Measurements from ENCODE around the gene ADCY7. TPM values are rescaled to one million over a fixed set of nuclear protein-coding genes. Genes with fewer than 3 reads are reported as not detected.

Gene ADCY7
- total and polyA plus RNA-seq, 2 of the 4 experiments (the other 2 are of a cell fraction), result 15.2 to 17.1 TPM

- Histone ChIP-seq H2AK5ac (ENCODE audit: low read depth, low read length) (no peak overlapping the region), H3K4me2 (ENCODE audit: low read depth, low read length) (peak overlapping the region; percentile 79), H2BK15ac (ENCODE audit: low read depth, low read length) (no peak overlapping the region), H2BK5ac (ENCODE audit: low read depth, low read length, poor library complexity, severe bottlenecking) (no peak overlapping the region), H3K9me1 (ENCODE audit: insufficient read depth, low read length) (no peaks in the 10 kb centered on the region), H3K9ac (ENCODE audit: low read depth, low read length) (peak overlapping the region; percentile 45), H4K5ac (ENCODE audit: low read depth, low read length) (no peak overlapping the region), H2AFZ (replicated peaks; ENCODE audit: low read length, poor library complexity) (peak overlapping the region; percentile 84), H4K91ac (ENCODE audit: insufficient read depth, low read depth, low read length) (no peak overlapping the region), H4K8ac (ENCODE audit: low read depth in 2 of 2, low read length in 2 of 2) (no peak overlapping the region), H3K18ac (ENCODE audit: low read depth, low read length) (no peak overlapping the region), H3K4ac (ENCODE audit: low read depth, low read length) (no peak overlapping the region), H3K27ac (ENCODE audit: insufficient read depth, low read length) (no peak overlapping the region), H2BK120ac (ENCODE audit: low read depth, low read length) (no peak overlapping the region), H3K27me3 (ENCODE audit: control insufficient read depth, insufficient read depth, low read length) (peaks cover 17% of the 10 kb centered on the region), H3K56ac (ENCODE audit: extremely low read depth, insufficient read depth, low read length) (no peak overlapping the region), H3K14ac (replicated peaks; ENCODE audit: low read depth, low read length) (no peak overlapping the region), H2AK9ac (replicated peaks; ENCODE audit: low read depth, low read length, poor library complexity) (peak overlapping the region; percentile 9), H3K79me1 (ENCODE audit: low read depth in 1 of 2, low read length in 2 of 2) (no peaks in the 10 kb centered on the region), H3K4me1 (ENCODE audit: control insufficient read depth, insufficient read depth, low read length) (peaks cover 10% of the 10 kb centered on the region), H3K9me3 (ENCODE audit: control insufficient read depth, insufficient read depth, low read length) (no peaks in the 10 kb centered on the region), H4K20me1 (ENCODE audit: insufficient read depth, low read length) (no peaks in the 10 kb centered on the region), H3K4me3 (ENCODE audit: insufficient read depth, low read depth, low read length) (peak overlapping the region; percentile 53), H3K23ac (ENCODE audit: low read depth, low read length) (no peak overlapping the region), H3K36me3 (ENCODE audit: control insufficient read depth, insufficient read depth, low read length) (no peaks in the 10 kb centered on the region), H2BK20ac (ENCODE audit: low read depth, low read length) (no peak overlapping the region)
- dilution Hi-C loops (cut with HindIII; ENCODE audit: low sequenced_read_pairs, unreplicated experiment) (no loop called here), in situ Hi-C loops (cut with MboI; ENCODE audit: low sequenced_read_pairs) (no loop called here), intact Hi-C loops (cut with micrococcal nuclease) (no loop called here)
- DNase-seq (no peak), ATAC-seq (ENCODE audit: low read depth) (peak; percentile 33)
- WGBS, 2 experiments (ENCODE audit: extremely low coverage in 2 of 2, insufficient read length in 1 of 2), result 31% methylated on average over 15 of the region's 46 CpGs; no CpG with 5 or more reads in 1 of the 2 experiments
- CTCF ChIA-PET, result interaction anchor here (1.1 kb wide), 1 partner anchor 36 kb away, joined by 3 read pairs; no protein-coding TSS in a partner anchor
- POLR2A ChIA-PET (ENCODE audit: unreplicated experiment), result interaction anchor here (0.6 kb wide), 1 partner anchor 956 kb away, joined by 3 read pairs; no protein-coding TSS in a partner anchor
- BruUV-seq (replicated peaks), result no TSS peak
- TF ChIP-seq FOS (IDR thresholded peaks at IDR 0.05; ENCODE audit: low read depth, low read length) (no peak), CHD1 (IDR thresholded peaks at IDR 0.05; ENCODE audit: low read depth, low read length) (no peak), CTCF (conservative IDR thresholded peaks at IDR 0.05; ENCODE audit: low read depth, low read length) (no peak), MAZ (IDR thresholded peaks at IDR 0.05; ENCODE audit: borderline replicate concordance, low read depth, low read length) (no peak), SMC3 (IDR thresholded peaks at IDR 0.05; ENCODE audit: low read depth, low read length) (no peak), NFE2L2 (IDR thresholded peaks at IDR 0.05; ENCODE audit: low read depth, low read length) (no peak), BHLHE40 (IDR thresholded peaks at IDR 0.05; ENCODE audit: low read depth, low read length) (no peak), MXI1 (IDR thresholded peaks at IDR 0.05; ENCODE audit: borderline replicate concordance, low read depth, low read length) (no peak), RFX5 (IDR thresholded peaks at IDR 0.05; ENCODE audit: low read depth, low read length) (no peak), RAD21 (IDR thresholded peaks at IDR 0.05; ENCODE audit: low read length) (no peak), MAFK (IDR thresholded peaks at IDR 0.05; ENCODE audit: low read depth, low read length) (no peak), USF2 (IDR thresholded peaks at IDR 0.05; ENCODE audit: low read depth, low read length) (no peak), ELK1 (IDR thresholded peaks at IDR 0.05; ENCODE audit: borderline replicate concordance, low read depth, low read length) (no peak), CEBPB (IDR thresholded peaks at IDR 0.05; ENCODE audit: low read depth, low read length) (no peak)
Observed at GRCh38 chr16:50246299-50247122, 19.8 kb upstream of the ADCY7 start.

All from IMR-90 (cell line).